CD4-positive, alpha-beta T cell treated with Interleukin-12 subunit alpha and Interleukin-12 subunit beta, for 1 hour (primary cell): ENCODE measurements around the gene RETSAT.
"Not testable (repeated sequence)": the region's sequence is repeated elsewhere in the genome, so short reads cannot be mapped to it uniquely, and the experiment has no call there.

ENCODE experiments used
- DNase-seq: peaks from one replicate; pipeline ENCODE4 v3.0.0-alpha.2; 2020

The RETSAT gene

GRCh38 chr2:85377083-85377482 is 22.8 kb upstream of the RETSAT start:
- no peak for DNase-seq

- DNase-seq, result no peak
These were observed 22.1 kb upstream of the RETSAT start for GRCh38 chr2:85376291-85377065.

GRCh38 chr2:85371045-85371444 is 16.7 kb upstream of the RETSAT start:
- no peak for DNase-seq

GRCh38 chr2:85369500-85369899 is 15.2 kb upstream of the RETSAT start:
- DNase-seq, result no peak

- no peak for DNase-seq
These were observed 14.6 kb upstream of the RETSAT start for GRCh38 chr2:85368921-85369320.

- DNase-seq, result no peak
These were observed 12.9 kb upstream of the RETSAT start for GRCh38 chr2:85367180-85367579.

- DNase-seq, result not testable (repeated sequence)
These were observed 8.5 kb upstream of the RETSAT start for GRCh38 chr2:85362653-85363387.

GRCh38 chr2:85357736-85358135 is 3.4 kb upstream of the RETSAT start:
- DNase-seq, result no peak

GRCh38 chr2:85356186-85356585 is 1.9 kb upstream of the RETSAT start:
- no peak for DNase-seq

- no peak for DNase-seq
These were observed 1.2 kb upstream of the RETSAT start for GRCh38 chr2:85355521-85355920.

GRCh38 chr2:85355073-85355410 is 714 bp upstream of the RETSAT start:
- DNase-seq, result no peak

GRCh38 chr2:85353876-85354285 is 447 bp downstream of the RETSAT start:
- peak; percentile 10 for DNase-seq

- no peak for DNase-seq
These were observed 6.7 kb downstream of the RETSAT start for GRCh38 chr2:85347599-85347998.

GRCh38 chr2:85344356-85344954 is 9.9 kb downstream of the RETSAT start:
- no peak for DNase-seq

- DNase-seq, result not testable (repeated sequence)
These were observed 11.0 kb downstream of the RETSAT start for GRCh38 chr2:85343207-85343895.

GRCh38 chr2:85342156-85342555 is 12.2 kb downstream of the RETSAT start:
- DNase-seq, result no peak

- DNase-seq, result no peak
These were observed 12.9 kb downstream of the RETSAT start for GRCh38 chr2:85341269-85342029.

- DNase-seq, result no peak
These were observed 14.1 kb downstream of the RETSAT start for GRCh38 chr2:85340034-85340892.

- no peak for DNase-seq
These were observed 19.4 kb downstream of the RETSAT start for GRCh38 chr2:85334928-85335327.

GRCh38 chr2:85333877-85334276 is 20.5 kb downstream of the RETSAT start:
- not testable (repeated sequence) for DNase-seq

- DNase-seq, result no peak
These were observed 23.3 kb downstream of the RETSAT start for GRCh38 chr2:85330839-85331636.
